ENCODE measurements around the gene ARHGAP26.
A peak's percentile ranks its signal among the peaks of the same experiment; 100 is the strongest.

Gene ARHGAP26

DNA sequence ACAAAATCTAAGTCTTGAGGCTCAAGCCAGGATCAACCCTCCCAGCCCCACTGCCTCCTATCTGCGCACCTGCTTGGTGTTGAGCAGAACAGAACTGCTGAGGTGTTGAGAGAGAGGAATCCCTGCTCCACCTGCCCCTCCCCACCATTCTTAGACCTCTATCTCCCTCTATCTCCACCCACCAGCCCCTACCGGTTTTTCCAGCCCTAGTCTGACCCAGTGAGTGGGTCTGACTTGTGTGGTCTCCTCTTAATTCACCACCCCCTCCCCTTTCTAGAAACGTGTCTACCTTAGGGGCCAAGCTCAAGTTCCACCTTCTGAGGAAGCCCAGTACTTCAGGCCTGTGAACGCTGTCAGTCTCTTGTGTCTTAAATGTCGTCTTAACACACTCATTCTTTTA is 93.7 kb downstream of the ARHGAP26 start:
- H3K4me3 ChIP-seq (ENCODE audit: low read depth, low read length): no peak overlapping the region
- DNase-seq (ENCODE audit: low read depth): no peak

DNA sequence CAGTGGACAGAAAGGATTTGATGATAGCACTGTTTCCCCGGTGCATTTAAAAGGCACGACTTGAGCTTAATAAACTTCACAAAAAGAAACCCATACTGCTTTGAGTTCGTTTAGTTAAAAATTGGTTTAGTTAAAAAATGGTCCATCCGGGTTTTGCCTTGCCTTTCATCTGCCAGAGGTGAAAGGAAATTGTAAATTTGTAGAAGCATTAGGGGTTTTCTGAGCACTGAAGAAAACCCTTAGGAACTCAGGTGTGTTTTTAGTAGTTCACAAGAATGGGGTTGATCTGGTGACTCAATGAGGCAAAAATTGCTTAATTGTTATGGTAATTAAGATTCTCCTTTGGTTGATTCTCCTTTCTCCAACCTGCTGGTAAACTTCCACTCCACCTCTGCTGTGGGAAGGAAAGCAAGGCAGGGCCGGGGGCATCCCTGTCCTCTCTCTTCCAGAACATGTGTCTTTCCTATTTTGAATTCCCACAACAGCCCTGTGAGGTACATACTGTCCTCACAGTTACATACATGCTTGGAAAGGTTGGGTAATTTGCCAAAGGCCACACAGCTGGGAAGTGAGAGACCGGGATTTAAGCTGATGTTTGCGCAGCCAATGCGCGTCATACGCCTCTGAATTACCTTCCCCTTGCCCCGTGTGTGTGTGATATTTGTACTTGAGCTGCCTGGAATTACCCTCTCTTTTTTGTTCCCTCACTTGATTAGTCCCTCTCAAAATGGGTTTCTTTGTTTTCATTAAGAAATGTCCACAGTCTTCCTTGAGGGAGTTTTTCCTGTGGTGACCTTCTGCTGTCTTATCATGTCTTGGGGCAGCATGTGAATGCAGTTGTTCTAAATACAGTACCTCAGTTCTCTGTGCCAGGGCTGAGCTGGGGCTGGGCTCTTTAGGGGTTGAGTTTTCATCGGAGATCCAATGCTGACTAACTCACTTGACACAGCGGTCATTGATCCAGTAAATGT is 94.4 kb downstream of the ARHGAP26 start:
- no peak overlapping the region for H3K4me3 ChIP-seq (ENCODE audit: low read depth, low read length)
- peak; percentile 75 for DNase-seq (ENCODE audit: low read depth)

- DNase-seq (ENCODE audit: low read depth): no peak
- no peak overlapping the region for H3K4me3 ChIP-seq (ENCODE audit: low read depth, low read length)
Observed at GRCh38 chr5:142865631-142866030, 95.5 kb downstream of the ARHGAP26 start.

DNA sequence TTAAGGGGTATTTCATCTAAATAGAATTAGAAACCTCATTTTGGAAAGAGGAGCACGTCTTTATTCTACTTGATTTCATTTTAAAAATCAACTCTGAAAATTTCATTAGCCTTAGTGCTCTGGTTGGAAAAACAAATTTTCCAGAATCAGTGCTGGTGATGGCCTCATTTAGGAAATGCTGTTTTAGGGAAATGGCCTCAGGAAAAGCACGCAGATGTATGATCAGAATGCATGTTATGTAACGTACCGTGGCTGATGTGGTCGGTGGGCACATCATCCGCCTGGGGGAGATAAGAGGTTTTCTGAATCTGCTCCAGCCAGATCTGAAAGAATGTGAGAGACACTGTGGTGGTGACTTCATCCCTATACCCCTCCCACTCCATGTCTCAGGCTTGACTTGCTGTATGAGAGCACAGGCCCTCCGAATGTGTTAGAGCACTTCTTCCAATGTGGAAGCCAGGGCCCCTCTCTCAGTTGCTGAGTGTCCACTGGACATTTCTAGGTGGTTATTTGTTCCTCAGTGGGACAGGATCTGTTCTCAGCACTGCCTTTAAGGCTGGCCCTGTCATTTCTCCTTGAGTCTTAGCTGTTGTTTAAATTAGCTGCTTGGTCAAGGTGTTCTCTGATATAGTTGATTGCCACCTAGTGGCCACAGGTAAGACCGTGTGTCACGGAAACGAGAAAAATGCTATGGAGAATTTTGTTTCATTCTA is 96.5 kb downstream of the ARHGAP26 start:
- H3K4me3 ChIP-seq (ENCODE audit: low read depth, low read length): no peak overlapping the region
- DNase-seq (ENCODE audit: low read depth): no peak

DNA sequence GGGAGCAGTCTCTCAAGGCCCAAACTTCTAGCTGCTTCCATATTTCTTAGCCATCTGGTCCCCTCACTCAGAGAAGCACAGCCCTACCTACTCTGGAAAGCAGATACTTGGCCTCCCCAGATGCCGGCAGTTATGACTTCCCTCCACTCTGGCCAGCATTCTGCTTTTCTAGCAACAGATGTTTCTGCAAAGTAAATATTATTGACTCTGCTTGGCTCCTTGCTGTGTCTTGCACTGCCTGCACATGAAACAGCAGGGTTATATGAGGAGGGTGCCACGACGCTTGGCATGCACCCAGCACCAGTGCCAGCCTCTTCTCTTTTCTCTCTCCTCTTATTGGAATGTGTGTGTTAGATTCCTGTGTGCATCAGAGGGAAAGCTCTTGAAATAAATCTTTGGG is 99.7 kb downstream of the ARHGAP26 start:
- DNase-seq (ENCODE audit: low read depth): no peak
- H3K4me3 ChIP-seq (ENCODE audit: low read depth, low read length): no peak overlapping the region

- no peak for DNase-seq (ENCODE audit: low read depth)
- H3K4me3 ChIP-seq (ENCODE audit: low read depth, low read length): no peak overlapping the region
Observed at GRCh38 chr5:142870532-142871362, 100.6 kb downstream of the ARHGAP26 start.

DNA sequence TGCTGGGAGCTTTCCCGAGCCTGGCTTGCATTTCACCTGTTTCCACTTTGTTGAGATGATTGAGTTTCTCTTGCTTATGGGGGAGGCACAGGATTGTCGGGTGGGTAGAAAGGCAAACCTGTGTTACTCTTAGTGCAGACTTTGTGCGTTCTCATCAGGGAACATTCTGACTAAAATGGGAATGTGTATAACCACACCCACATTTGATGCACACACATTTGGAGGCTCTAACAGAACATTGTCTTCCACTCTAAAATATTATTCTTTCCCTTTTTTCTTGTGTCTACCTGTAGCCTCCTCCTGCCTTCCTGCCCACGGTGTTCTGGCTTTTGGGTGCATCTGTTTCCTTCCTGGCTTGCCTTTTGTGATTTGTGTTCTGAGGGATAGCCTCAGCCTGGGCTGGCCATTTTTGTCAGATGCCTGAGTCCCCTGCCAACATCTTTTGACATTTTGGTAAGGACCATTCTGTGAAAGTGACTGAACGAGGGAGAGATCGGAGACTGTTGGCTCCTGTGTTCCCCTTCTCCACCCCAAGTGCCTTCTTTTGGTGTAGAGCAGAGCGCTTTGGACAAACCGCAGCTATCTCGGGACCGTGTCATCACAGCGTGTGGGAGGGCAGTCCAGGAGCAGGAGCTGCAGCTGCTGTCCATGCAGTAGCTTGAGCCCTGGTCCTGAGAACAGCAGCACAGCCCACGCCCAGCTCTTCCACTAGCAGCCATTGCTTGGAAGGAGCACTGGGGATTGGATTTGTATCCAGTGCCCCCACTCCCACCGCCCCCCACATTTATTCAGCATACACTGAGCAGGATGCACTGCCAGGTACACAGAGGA is 101.4 kb downstream of the ARHGAP26 start:
- DNase-seq (ENCODE audit: low read depth): no peak
- no peak overlapping the region for H3K4me3 ChIP-seq (ENCODE audit: low read depth, low read length)

- no peak overlapping the region for H3K4me3 ChIP-seq (ENCODE audit: low read depth, low read length)
- no peak for DNase-seq (ENCODE audit: low read depth)
Observed at GRCh38 chr5:142872217-142872616, 102.0 kb downstream of the ARHGAP26 start.

DNA sequence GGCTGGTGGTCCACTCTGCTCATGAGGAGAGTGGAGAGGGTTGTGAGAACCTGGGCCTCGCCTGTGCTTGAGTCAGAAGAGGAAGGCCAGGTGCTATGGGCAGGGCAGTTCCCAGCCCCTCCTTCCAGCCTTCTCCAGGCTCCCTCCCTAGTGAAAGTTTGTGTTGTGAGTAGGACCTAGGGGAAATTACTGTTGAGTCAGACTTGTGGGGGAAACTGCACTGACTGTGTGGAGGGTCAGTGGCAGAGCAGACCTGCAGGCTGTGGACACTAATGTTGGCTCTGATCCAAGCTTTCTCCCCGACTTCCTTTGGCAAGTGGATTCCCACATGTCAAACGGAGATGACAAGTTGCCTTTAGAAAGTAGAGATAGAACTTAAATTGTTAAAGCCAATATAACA is 102.6 kb downstream of the ARHGAP26 start:
- peak; percentile 39 for DNase-seq (ENCODE audit: low read depth)
- no peak overlapping the region for H3K4me3 ChIP-seq (ENCODE audit: low read depth, low read length)

DNA sequence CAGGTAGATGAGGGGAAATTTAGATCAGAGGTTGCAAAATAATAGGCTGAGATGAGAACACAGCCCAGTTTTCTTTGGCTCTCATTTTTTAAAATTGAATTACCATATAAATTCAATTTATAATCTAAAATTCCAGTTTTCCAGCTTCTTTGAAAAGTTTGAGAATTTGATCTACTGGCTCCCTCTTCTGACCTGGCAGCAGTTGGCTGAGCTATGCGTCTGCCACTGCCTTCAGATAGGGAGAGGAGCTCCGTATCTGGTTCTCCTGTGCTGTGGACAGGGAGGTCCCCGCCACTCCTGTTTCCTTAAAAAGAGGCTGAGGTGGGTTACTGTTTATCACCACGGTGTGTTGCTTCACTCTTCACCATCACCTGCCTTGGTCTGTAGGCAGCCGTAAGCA is 103.7 kb downstream of the ARHGAP26 start:
- DNase-seq (ENCODE audit: low read depth): no peak
- no peak overlapping the region for H3K4me3 ChIP-seq (ENCODE audit: low read depth, low read length)

- DNase-seq (ENCODE audit: low read depth): peak; percentile 42
- no peak overlapping the region for H3K4me3 ChIP-seq (ENCODE audit: low read depth, low read length)
Observed at GRCh38 chr5:142874540-142874939, 104.4 kb downstream of the ARHGAP26 start.

- no peak overlapping the region for H3K4me3 ChIP-seq (ENCODE audit: low read depth, low read length)
- DNase-seq (ENCODE audit: low read depth): no peak
Observed at GRCh38 chr5:142875936-142876335, 105.8 kb downstream of the ARHGAP26 start.

DNA sequence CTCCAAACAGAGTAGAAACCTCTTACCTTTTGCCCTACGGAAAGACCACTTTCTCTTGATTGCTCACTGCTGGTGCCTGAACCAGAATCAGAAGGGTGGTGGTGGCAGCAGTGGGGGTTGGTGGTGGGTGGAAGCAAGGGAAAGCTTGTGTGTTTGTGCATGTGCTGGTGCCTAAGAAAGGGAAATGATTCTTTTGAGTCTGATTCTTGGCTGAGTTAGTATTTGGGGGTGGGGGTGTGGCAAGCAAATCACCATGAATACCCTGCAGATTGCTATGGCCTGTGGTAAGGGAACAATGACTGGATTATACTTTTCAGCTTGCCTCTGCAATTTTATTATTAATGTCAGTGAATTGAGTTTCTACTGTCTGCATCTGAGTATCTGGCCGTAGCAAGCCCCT is 106.6 kb downstream of the ARHGAP26 start:
- H3K4me3 ChIP-seq (ENCODE audit: low read depth, low read length): no peak overlapping the region
- no peak for DNase-seq (ENCODE audit: low read depth)

DNA sequence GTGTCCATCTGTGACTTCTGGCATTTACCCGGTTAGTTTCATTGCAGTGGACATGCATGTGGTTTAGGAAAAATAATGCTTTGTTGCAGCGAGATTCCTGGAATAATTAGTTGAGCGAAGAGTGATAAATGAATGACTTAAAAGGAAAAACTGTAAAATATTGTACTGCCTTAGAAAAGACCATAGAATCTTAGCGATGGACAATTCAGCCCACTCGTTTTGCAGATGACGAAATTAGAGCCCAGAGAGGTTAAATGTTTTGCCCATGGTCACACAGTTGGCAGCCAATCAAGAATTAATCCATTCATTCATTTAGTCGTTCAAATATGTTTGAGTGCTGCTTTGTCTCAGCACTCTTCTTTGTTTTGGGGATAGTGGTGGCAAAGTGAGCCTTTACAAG is 107.9 kb downstream of the ARHGAP26 start:
- DNase-seq (ENCODE audit: low read depth): no peak
- H3K4me3 ChIP-seq (ENCODE audit: low read depth, low read length): no peak overlapping the region

DNA sequence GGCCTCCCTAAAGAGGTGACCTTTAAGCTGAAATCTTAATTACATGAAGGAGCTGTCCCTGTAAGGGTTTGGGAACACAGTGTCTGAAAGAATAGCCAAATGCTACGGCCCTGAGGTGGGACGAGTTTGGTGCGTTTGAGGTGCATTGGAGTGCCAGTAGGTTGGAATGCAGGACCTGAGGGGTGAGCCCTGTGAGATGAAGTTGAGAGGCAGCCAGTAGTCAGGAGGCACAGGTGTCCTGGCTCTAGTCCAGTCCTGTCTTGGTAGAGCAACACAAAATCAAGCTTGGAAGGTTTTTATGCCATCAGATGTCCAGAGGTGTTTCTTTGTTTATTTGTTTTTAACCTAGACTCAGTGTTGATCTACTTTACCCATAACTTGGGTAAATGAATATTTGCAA is 108.5 kb downstream of the ARHGAP26 start:
- no peak for DNase-seq (ENCODE audit: low read depth)
- no peak overlapping the region for H3K4me3 ChIP-seq (ENCODE audit: low read depth, low read length)

DNA sequence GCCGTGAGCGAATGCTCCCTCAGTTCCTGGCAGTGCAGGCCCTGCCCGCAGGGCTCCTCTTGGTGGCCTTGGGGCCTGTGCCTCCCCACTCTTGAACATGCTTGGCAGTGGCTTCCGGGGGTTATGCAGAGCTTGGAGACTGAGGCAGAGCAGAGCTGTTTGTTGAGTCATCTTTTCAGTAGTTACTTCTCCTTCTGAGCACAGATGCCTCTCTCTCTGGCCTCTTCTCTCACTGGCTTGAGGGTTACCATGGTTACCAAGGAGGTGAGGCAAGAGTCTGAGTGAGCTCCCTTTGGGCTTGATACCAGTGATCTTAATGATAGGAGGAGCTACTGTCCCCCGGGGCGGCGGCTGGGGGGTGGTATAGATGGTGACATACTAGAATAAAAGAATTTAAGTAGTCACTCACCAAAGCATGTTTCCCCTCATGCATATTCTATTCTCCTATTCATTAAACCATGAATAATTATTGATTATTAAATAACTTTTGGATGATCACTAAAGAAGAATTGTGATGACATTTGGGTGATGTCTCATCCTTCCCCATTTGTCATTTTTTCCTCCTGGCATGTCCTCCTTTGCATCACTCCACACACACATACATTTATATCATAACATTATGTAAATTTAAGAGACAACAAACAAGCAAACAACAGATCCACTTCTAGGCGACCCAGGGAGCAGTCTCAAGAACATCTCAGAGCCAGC is 111.1 kb downstream of the ARHGAP26 start:
- peak; percentile 77 for DNase-seq (ENCODE audit: low read depth)

GRCh38 chr5:142881784-142882126 is 111.6 kb downstream of the ARHGAP26 start:
- no peak overlapping the region for H3K4me3 ChIP-seq (ENCODE audit: low read depth, low read length)
- no peak for DNase-seq (ENCODE audit: low read depth)

More for the DNA sequence above, 111.1 kb downstream of the ARHGAP26 start:
- no peak overlapping the region for H3K4me3 ChIP-seq (ENCODE audit: low read depth, low read length)

- no peak overlapping the region for H3K4me3 ChIP-seq (ENCODE audit: low read depth, low read length)
- no peak for DNase-seq (ENCODE audit: low read depth)
Observed at GRCh38 chr5:142883025-142883424, 112.8 kb downstream of the ARHGAP26 start.
